HG02938 (cell line): ENCODE results near the gene AGAP4.
"Not testable (repeated sequence)": the region's sequence is repeated elsewhere in the genome, so short reads cannot be mapped to it uniquely, and the experiment has no call there.

Experiments
- ATAC-seq: cut with Tn5 transposase; IDR thresholded peaks from one replicate; pipeline ENCODE4 v1.9.1; 2021; ENCODE audit warnings: mild to moderate bottlenecking, moderate library complexity; ENCODE audit not compliant: unreplicated experiment

AGAP4 gene

GRCh38 chr10:45794761-45795160, 52.5 kb downstream of the AGAP4 start:
- ATAC-seq: not testable (repeated sequence)

GRCh38 chr10:45790694-45791426, 56.4 kb downstream of the AGAP4 start:
- ATAC-seq: not testable (repeated sequence)

- not testable (repeated sequence) for ATAC-seq
These were observed 57.3 kb downstream of the AGAP4 start for GRCh38 chr10:45789991-45790390.

- not testable (repeated sequence) for ATAC-seq
These were observed 60.0 kb downstream of the AGAP4 start for GRCh38 chr10:45787212-45787741.

GRCh38 chr10:45786217-45786616, 61.1 kb downstream of the AGAP4 start:
- not testable (repeated sequence) for ATAC-seq
